DMS 273 (cell line): ENCODE data around the gene ACP4.
"Not testable (repeated sequence)": the region's sequence is repeated elsewhere in the genome, so short reads cannot be mapped to it uniquely, and the experiment has no call there.

Experiments
- DNase-seq: peaks from one replicate; lab custom pipeline; 2025; ENCODE audit not compliant: unreplicated experiment; lab: John Stamatoyannopoulos, UW

Gene ACP4

GRCh38 chr19:50773454-50773853, 16.8 kb upstream of the ACP4 start:
- DNase-seq: not testable (repeated sequence)

- DNase-seq: no peak
Observed at GRCh38 chr19:50776131-50776530, 14.1 kb upstream of the ACP4 start.

- DNase-seq: no peak
Observed at GRCh38 chr19:50777261-50777660, 13.0 kb upstream of the ACP4 start.

GRCh38 chr19:50777830-50778303, 12.3 kb upstream of the ACP4 start:
- DNase-seq: peak; percentile 39

- DNase-seq: no peak
Observed at GRCh38 chr19:50778906-50779430, 11.2 kb upstream of the ACP4 start.

GRCh38 chr19:50779504-50780457, 10.4 kb upstream of the ACP4 start:
- no peak for DNase-seq

- DNase-seq: no peak
Observed at GRCh38 chr19:50780753-50781435, 9.3 kb upstream of the ACP4 start.

GRCh38 chr19:50783848-50784152, 6.4 kb upstream of the ACP4 start:
- not testable (repeated sequence) for DNase-seq

- DNase-seq: no peak
Observed at GRCh38 chr19:50784710-50785109, 5.5 kb upstream of the ACP4 start.

- no peak for DNase-seq
Observed at GRCh38 chr19:50785329-50785728, 4.9 kb upstream of the ACP4 start.

- peak; percentile 52 for DNase-seq
Observed at GRCh38 chr19:50790922-50791467, 780 bp downstream of the ACP4 start.

GRCh38 chr19:50791594-50792271, 1.5 kb downstream of the ACP4 start:
- peak; percentile 51 for DNase-seq

GRCh38 chr19:50792272-50793250, 2.3 kb downstream of the ACP4 start:
- peak; percentile 52 for DNase-seq

GRCh38 chr19:50793558-50794065, 3.4 kb downstream of the ACP4 start:
- peak; percentile 71 for DNase-seq

GRCh38 chr19:50794074-50794875, 4.1 kb downstream of the ACP4 start:
- peak; percentile 88 for DNase-seq

GRCh38 chr19:50794876-50795663, 4.9 kb downstream of the ACP4 start:
- DNase-seq: peak; percentile 88

GRCh38 chr19:50795664-50796073, 5.5 kb downstream of the ACP4 start:
- peak; percentile 65 for DNase-seq

- peak; percentile 65 for DNase-seq
Observed at GRCh38 chr19:50796128-50796633, 6.0 kb downstream of the ACP4 start.
